H9 (cell line): ENCODE results near the gene PLCZ1. TPM values are rescaled to one million over a fixed set of nuclear protein-coding genes. Genes with fewer than 3 reads are reported as not detected.

ENCODE experiments used
- DNase-seq: peaks from one replicate; pipeline ENCODE4 v3.0.0-alpha.2; 2017
- H2AFZ ChIP-seq: one replicate; pipeline ENCODE4 v1.6.1; 2013; ENCODE audit warnings: mild to moderate bottlenecking, low read length, control low read depth, moderate library complexity
- H2AK5ac ChIP-seq: 2 replicates; pipeline ENCODE4 v1.6.1; 2013; ENCODE audit warnings: low read length, control low read depth, mixed read lengths; ENCODE audit not compliant: insufficient read length
- H2BK120ac ChIP-seq: one replicate; pipeline ENCODE4 v1.6.1; 2013; ENCODE audit warnings: low read depth, mild to moderate bottlenecking, low read length, control low read depth, inconsistent platforms; ENCODE audit not compliant: poor library complexity, severe bottlenecking
- H2BK12ac ChIP-seq: 2 replicates; pipeline ENCODE4 v1.6.1; 2013; ENCODE audit warnings: low read length, control low read depth, mixed read lengths, low read depth; ENCODE audit not compliant: insufficient read length
- H2BK15ac ChIP-seq: 2 replicates; pipeline ENCODE4 v1.6.1; 2013; ENCODE audit warnings: low read depth, low read length, control low read depth
- H2BK20ac ChIP-seq: one replicate; pipeline ENCODE4 v1.6.1; 2013; ENCODE audit warnings: low read depth, mild to moderate bottlenecking, low read length, control low read depth, inconsistent platforms; ENCODE audit not compliant: poor library complexity, severe bottlenecking
- H2BK5ac ChIP-seq: 2 replicates; pipeline ENCODE4 v1.6.1; 2013; ENCODE audit warnings: low read length, control low read depth, mixed read lengths; ENCODE audit not compliant: insufficient read length
- H3K14ac ChIP-seq: 2 replicates; pipeline ENCODE4 v1.6.1; 2013; ENCODE audit warnings: low read length, control low read depth; ENCODE audit not compliant: insufficient read depth
- H3K18ac ChIP-seq: 2 replicates; pipeline ENCODE4 v1.6.1; 2013; ENCODE audit warnings: low read depth, mild to moderate bottlenecking, mixed read lengths, low read length, control low read depth; ENCODE audit not compliant: insufficient read length
- H3K23ac ChIP-seq: 2 replicates; pipeline ENCODE4 v1.6.1; 2013; ENCODE audit warnings: low read length, control low read depth, mixed read lengths, low read depth; ENCODE audit not compliant: insufficient read length
- H3K23me2 ChIP-seq: 2 replicates; pipeline ENCODE4 v1.6.1; 2013; ENCODE audit warnings: low read depth, mild to moderate bottlenecking, mixed read lengths, low read length, control low read depth; ENCODE audit not compliant: insufficient read length, poor library complexity, severe bottlenecking
- H3K27ac ChIP-seq: 2 replicates; pipeline ENCODE4 v1.5.1; 2013; ENCODE audit warnings: low read length, control low read depth, mixed read lengths, low read depth; ENCODE audit not compliant: insufficient read length
- H3K27me3 ChIP-seq: 2 replicates; pipeline ENCODE4 v1.6.1; 2013; ENCODE audit warnings: low read length, control low read depth, inconsistent platforms; ENCODE audit not compliant: insufficient read depth
- H3K4ac ChIP-seq: 2 replicates; pipeline ENCODE4 v1.6.1; 2013; ENCODE audit warnings: low read depth, mild to moderate bottlenecking, control low read depth, inconsistent platforms, low read length, moderate library complexity
- H3K4me1 ChIP-seq: 2 replicates; pipeline ENCODE4 v1.6.1; 2013; ENCODE audit warnings: low read length, control low read depth, inconsistent platforms; ENCODE audit not compliant: insufficient read depth
- H3K4me2 ChIP-seq: 2 replicates; pipeline ENCODE4 v1.6.1; 2013; ENCODE audit warnings: low read length, control low read depth, mixed read lengths; ENCODE audit not compliant: insufficient read length, insufficient read depth
- H3K56ac ChIP-seq: 2 replicates; pipeline ENCODE4 v1.6.1; 2013; ENCODE audit warnings: low read depth, mild to moderate bottlenecking, mixed read lengths, low read length, control low read depth; ENCODE audit not compliant: insufficient read length
- H3K79me1 ChIP-seq: 2 replicates; pipeline ENCODE4 v1.6.1; 2013; ENCODE audit warnings: low read depth, mild to moderate bottlenecking, moderate library complexity, low read length, control low read depth, inconsistent platforms; ENCODE audit not compliant: insufficient read depth, poor library complexity, severe bottlenecking
- H3K79me2 ChIP-seq: 2 replicates; pipeline ENCODE4 v1.6.1; 2013; ENCODE audit warnings: low read length, control low read depth, inconsistent platforms; ENCODE audit not compliant: insufficient read depth
- H3K9ac ChIP-seq: 2 replicates; pipeline ENCODE4 v1.6.1; 2013; ENCODE audit warnings: low read length, control low read depth, mixed read lengths; ENCODE audit not compliant: insufficient read length; ENCODE audit errors: extremely low read depth
- H3K9me3 ChIP-seq: one replicate; pipeline ENCODE4 v1.6.1; 2013; ENCODE audit warnings: low read depth, low read length, inconsistent platforms; ENCODE audit not compliant: control insufficient read depth
- H3T11ph ChIP-seq: one replicate; pipeline ENCODE4 v1.6.1; 2013; ENCODE audit warnings: mild to moderate bottlenecking, low read length, control low read depth, inconsistent platforms
- H4K20me1 ChIP-seq: one replicate; pipeline ENCODE4 v1.6.1; 2013; ENCODE audit not compliant: control insufficient read depth, insufficient read length, insufficient read depth
- H4K5ac ChIP-seq: 2 replicates; pipeline ENCODE4 v1.6.1; 2013; ENCODE audit warnings: low read depth, mild to moderate bottlenecking, mixed read lengths, low read length, control low read depth; ENCODE audit not compliant: insufficient read length
- H4K8ac ChIP-seq: replicated peaks from 2 replicates; pipeline ENCODE4 v1.6.1; 2013; ENCODE audit warnings: low read length, control low read depth, mixed read lengths, low read depth; ENCODE audit not compliant: insufficient read length
- H4K91ac ChIP-seq: 2 replicates; pipeline ENCODE4 v1.6.1; 2013; ENCODE audit warnings: low read depth, mild to moderate bottlenecking, moderate library complexity, mixed read lengths, low read length, control low read depth; ENCODE audit not compliant: insufficient read length
- H3K27ac Mint-ChIP-seq, 3 experiments: 2 replicates in 2 of 3; 3 replicates in 1 of 3; pipeline ENCODE4 v1.8.0; 2020 to 2021; ENCODE audit warnings: mixed read lengths in 3 of 3, mild to moderate bottlenecking in 1 of 3, moderate library complexity in 1 of 3
- H3K27me3 Mint-ChIP-seq: 2 replicates; pipeline ENCODE4 v1.8.0; 2021; ENCODE audit warnings: low read depth, mild to moderate bottlenecking, moderate library complexity, mixed read lengths
- H3K36me3 Mint-ChIP-seq, 3 experiments: 2 replicates in 2 of 3; 3 replicates in 1 of 3; pipeline ENCODE4 v1.8.0; 2020 to 2021; ENCODE audit warnings: low read depth in 3 of 3, mixed read lengths in 3 of 3; ENCODE audit not compliant: insufficient read depth in 1 of 3
- H3K4me1 Mint-ChIP-seq, 2 experiments: 2 replicates each; pipeline ENCODE4 v1.8.0; 2020; ENCODE audit warnings: mixed read lengths in 2 of 2
- H3K4me3 Mint-ChIP-seq, 2 experiments: 2 replicates in 1 of 2; 3 replicates in 1 of 2; pipeline ENCODE4 v1.8.0; 2020 to 2021; ENCODE audit warnings: mild to moderate bottlenecking in 2 of 2, mixed read lengths in 2 of 2, moderate library complexity in 1 of 2
- H3K9me3 Mint-ChIP-seq, 2 experiments: 2 replicates in 1 of 2; 3 replicates in 1 of 2; pipeline ENCODE4 v1.8.0; 2020; ENCODE audit warnings: mild to moderate bottlenecking in 2 of 2, mixed read lengths in 2 of 2, moderate library complexity in 1 of 2
- CTCF ChIP-seq: fragments of 200-600 bp; sonication (generic); conservative IDR thresholded peaks from 3 replicates; pipeline ENCODE4 v1.8.0; 2021; ENCODE audit warnings: antibody characterized with exemption, mild to moderate bottlenecking
- WGBS: extraction: QIAGEN DNeasy Blood & Tissue Kit; methylation state at CpG from one replicate; pipeline ENCODE4 v1.1.7; 2013; ENCODE audit warnings: missing lambda C conversion rate, low lambda C conversion rate, mixed read lengths; ENCODE audit not compliant: insufficient read length; ENCODE audit errors: extremely low coverage; 5-methylcytosine and 5-hydroxymethylcytosine counted together
- total RNA-seq: library from RNA; stranded (reverse); gene quantifications from 2 replicates; pipeline ENCODE4 v1.2.1, GENCODE V29; 2021

The PLCZ1 gene
- total RNA-seq, 1 experiment from 2014 or later = not detected

DNA sequence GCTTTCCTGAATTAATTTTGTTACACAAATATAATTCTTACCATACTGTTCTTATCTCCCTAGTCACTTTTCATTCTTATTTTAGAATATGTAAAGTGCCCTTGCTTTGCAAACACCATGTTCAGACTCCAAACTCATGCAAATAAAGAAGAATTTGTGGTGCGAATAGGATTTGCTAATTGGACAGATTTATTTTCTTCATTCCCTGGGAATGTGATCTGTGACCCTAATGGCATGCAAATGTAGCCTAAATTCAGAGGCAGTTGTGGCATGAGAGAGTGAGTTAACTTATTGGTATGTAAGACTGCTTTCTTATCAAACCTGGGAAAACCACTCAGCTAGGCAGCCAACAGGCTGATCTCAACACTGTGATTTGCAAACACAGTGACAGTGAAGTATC, 10.1 kb upstream of the PLCZ1 start:
- Histone ChIP-seq H4K8ac (no peak overlapping the region), H3K79me1 (no peaks in the 10 kb centered on the region), H4K91ac (no peak overlapping the region), H3K23me2 (no peaks in the 10 kb centered on the region), H2BK20ac (no peak overlapping the region), H4K20me1 (no peaks in the 10 kb centered on the region), H3K18ac (no peak overlapping the region), H3K4ac (no peak overlapping the region), H3T11ph (no peak overlapping the region), H3K9ac (no peak overlapping the region), H3K4me2 (no peak overlapping the region), H3K27me3 (no peaks in the 10 kb centered on the region), H4K5ac (no peak overlapping the region), H2AK5ac (no peak overlapping the region), H3K56ac (no peak overlapping the region), H3K4me1 (no peaks in the 10 kb centered on the region), H2AFZ (no peak overlapping the region), H3K23ac (no peak overlapping the region), H3K27ac (no peak overlapping the region), H2BK12ac (no peak overlapping the region), H2BK15ac (no peak overlapping the region), H2BK120ac (no peak overlapping the region), H3K14ac (no peak overlapping the region), H3K79me2 (no peaks in the 10 kb centered on the region), H2BK5ac (no peak overlapping the region), H3K9me3 (no peaks in the 10 kb centered on the region)
- H3K4me1 Mint-ChIP-seq = peaks cover 55 to 57% of the 10 kb centered on the region in 2 experiments
- no CpG with 5 or more reads among the region's 1 CpG for WGBS
- DNase-seq = no peak
- H3K4me3 Mint-ChIP-seq = no peak overlapping the region
- H3K27ac Mint-ChIP-seq = peak overlapping the region in 1 of 3 experiments; percentile 87; a peak in 2 of 7 replicates
- H3K36me3 Mint-ChIP-seq = peaks cover 0 to 4% (median 2%) of the 10 kb centered on the region in 3 experiments; a peak in 3 of 7 replicates
- H3K27me3 Mint-ChIP-seq = no peaks in the 10 kb centered on the region
- no peaks in the 10 kb centered on the region for H3K9me3 Mint-ChIP-seq
- TF ChIP-seq CTCF = no peak
